ENCODE measurements around the gene SNAPC4.
"Not testable (repeated sequence)": the region's sequence is repeated elsewhere in the genome, so short reads cannot be mapped to it uniquely, and the experiment has no call there.

SNAPC4 gene

GRCh38 chr9:136409557-136410455 lies 9.8 kb upstream of the SNAPC4 start:
- DNase-seq = peak in 1 of 2 experiments; percentile 14

- no peak for DNase-seq
These were observed 7.9 kb upstream of the SNAPC4 start for GRCh38 chr9:136407911-136408310.

GRCh38 chr9:136407061-136407460 lies 7.1 kb upstream of the SNAPC4 start:
- not testable (repeated sequence) for DNase-seq

DNA sequence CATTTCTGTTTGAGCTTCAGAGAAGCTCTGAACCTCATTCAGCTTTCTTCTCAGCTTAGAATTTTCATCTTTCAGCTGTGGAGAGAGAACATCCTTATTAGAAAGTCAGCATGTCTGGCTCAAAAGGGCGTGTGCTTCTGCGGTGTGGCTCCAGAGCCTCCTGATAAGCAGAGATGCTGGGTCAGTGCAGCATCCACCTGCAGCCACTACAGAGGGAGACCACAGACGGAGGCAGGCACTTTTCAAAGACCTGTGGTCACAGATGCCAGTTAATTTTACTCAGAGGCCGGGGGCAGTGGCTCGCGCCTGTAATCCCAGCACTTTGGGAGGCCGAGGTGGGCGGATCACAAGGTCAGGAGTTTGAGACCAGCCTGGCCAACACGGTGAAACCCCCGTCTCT lies 5.9 kb upstream of the SNAPC4 start:
- not testable (repeated sequence) for DNase-seq

GRCh38 chr9:136405481-136405880 lies 5.5 kb upstream of the SNAPC4 start:
- no peak for DNase-seq

DNA sequence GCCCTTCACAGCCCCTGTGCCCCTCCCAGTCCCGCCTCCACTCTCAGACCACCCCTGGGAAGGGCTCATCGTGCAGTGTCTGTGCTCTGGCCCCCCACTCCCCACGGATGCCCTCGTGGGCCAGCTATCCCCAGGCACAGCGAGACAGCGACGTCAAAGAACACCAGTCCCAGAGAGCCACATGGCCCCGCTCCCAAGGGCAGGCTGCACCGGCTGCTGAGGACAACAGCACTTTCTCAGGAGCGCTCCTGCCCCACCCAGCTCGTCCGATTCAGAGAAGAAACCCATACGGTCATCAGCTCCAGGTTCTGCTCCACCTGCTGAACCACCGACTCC lies 4.8 kb upstream of the SNAPC4 start:
- no peak for DNase-seq

DNA sequence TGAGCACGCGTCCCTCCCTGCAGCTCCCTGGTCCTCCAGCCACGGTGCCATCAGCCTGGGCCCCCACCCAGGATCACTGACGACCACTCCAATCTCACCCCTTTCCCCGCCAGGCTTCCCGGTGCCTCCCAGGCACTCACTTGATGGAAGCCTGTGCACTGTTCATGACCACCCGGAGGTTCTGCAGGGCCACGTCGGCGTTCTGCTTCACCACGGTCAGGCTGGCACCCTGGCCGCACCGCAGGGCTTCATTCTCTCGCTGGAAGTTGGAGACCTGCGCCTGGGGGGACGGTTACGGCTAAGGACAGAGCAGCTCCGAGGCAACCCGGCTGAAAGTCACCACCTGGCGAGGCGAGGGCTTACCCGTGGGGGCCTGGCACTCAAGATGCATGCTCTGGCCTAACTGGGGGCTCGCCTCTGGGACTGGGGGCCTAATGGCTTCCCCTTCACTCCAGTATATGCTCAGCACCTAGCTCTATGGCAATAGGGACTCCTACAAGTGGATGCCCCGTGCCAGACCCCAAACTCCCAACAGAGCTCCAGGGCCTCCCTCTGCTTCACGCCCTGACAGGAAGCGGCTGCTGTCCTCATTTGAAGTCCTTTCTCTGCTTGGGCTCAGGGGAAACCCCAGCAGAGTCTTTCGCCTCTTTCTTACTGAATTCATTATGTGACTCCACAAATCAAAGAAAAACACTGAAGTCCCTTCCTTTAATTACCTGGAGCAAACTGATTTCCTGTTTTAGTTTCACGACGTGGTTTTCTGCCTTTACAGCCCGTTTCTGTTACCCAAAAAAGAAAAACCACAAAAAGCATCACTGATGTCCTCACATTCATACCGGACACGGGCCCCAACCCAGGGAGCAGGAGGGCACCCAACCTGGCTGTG lies 4.2 kb upstream of the SNAPC4 start:
- no peak for DNase-seq

- DNase-seq = no peak
These were observed 3.6 kb upstream of the SNAPC4 start for GRCh38 chr9:136403538-136403914.

- no peak for DNase-seq
These were observed 2.1 kb upstream of the SNAPC4 start for GRCh38 chr9:136402067-136402466.

DNA sequence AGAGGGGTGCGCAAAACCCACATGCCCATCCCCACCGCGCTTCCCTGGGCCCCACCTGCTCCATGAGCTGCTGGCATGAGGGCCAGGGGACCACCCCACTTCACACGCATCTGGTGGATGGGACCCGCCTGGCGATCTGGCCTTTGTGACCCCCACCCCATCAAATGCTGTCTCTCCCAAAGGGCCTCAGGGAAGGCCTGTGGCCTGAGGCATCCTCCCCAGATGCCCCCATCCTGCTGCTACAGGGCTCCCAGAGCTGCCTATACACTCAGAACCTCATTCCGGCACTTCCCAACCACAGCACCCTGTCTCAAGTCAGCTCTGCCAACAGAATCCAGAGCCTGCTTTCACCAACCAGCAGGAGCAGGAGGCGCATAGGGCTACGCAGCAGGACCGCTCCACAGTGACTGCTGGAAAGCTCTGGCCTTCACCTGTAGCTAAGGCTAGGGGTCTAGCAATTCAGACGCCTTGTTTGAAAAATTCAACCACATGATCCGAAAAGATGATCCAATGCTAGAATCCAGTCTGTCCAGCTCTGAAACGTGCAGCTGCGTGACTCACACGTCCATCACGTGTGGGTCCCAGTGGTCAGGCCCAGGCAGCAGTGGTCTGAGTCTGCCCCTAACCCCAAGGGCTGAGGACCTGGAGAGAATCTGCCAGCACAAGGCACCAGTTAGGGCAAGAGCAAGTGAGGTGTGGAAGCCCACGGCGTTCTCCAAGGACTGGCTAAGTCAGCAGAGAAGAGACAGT lies 1.4 kb upstream of the SNAPC4 start:
- no peak for DNase-seq

DNA sequence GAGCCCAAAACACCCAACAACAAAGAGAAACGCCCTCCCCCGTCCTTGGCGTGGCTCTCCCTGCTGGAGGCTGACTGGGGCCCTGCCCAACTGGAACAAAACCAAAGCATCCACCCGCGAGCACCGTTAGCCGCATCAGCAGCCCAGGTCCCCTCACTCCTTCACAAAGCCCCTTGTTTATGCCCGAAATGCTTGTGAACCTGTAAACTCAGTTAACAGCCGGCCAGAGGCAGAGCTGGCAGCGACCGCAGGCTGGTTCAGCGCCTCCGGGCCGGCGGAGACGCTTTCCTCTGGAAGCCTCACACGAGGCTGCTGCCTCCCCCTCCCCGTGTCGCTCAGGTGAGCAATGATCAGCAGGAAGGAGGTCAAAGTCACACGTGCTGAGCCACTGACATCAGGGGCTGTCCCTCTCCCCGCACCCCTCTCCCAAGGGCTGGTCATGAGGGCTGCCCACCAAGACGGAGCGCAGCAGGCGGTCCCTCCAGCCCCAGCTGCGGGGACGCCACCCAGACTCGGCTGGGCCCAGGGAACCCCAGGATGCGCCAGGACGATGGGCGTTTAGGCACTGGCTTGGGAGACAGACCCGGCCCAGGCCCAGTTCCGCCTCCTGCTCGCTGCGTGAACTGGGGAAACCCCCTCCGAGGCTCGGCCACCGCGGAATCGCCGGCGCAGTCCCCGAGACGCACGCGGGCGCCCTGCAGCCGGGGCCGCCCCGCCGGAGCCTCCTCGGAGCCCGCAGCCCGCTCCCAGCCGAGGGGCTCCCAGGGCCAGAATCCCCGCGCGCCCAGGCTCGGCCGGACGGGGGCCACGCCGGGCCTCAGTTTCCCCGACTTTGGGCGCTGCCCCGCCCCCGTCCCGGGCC lies 563 bp downstream of the SNAPC4 start:
- no peak for DNase-seq

- no peak for DNase-seq
These were observed 1.7 kb downstream of the SNAPC4 start for GRCh38 chr9:136398286-136398685.

- DNase-seq = no peak
These were observed 2.3 kb downstream of the SNAPC4 start for GRCh38 chr9:136397643-136398042.

DNA sequence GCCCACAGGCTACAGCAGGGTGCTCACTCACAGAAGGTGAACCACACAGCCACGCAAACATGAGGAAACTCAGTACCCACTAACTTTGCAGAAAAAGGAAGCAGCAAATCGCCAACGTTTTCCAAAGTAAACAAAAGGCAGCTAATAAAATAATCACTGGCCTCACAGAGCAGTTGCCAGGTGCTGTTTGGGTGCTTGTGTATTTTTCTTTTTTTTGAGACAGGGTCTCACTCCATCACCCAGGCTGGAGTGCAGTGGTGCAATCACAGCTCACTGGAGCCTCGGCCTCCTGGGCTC lies 3.8 kb downstream of the SNAPC4 start:
- no peak for DNase-seq

- DNase-seq = no peak
These were observed 4.4 kb downstream of the SNAPC4 start for GRCh38 chr9:136395345-136396218.

DNA sequence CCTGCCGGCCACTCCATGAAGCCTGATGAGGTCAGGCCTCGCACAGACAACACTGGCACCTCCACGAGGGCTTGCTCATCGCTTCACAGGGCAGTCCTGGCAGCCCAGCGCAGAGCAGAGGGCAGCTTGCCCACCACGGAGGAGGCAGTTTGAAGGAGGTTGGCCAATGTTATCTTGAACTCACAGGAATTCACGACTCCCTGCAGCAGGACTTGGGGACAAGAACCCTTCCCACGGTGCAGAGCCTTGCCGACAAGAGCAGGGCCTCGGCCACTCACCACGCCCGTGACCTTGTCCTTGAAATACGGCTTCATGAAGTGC lies 5.0 kb downstream of the SNAPC4 start:
- DNase-seq = no peak

- no peak for DNase-seq
These were observed 5.5 kb downstream of the SNAPC4 start for GRCh38 chr9:136394312-136395019.

- no peak for DNase-seq
These were observed 6.4 kb downstream of the SNAPC4 start for GRCh38 chr9:136393531-136393930.

- DNase-seq = no peak
These were observed 7.2 kb downstream of the SNAPC4 start for GRCh38 chr9:136392538-136393449.

Data from NCI-H526 (cell line).